Activated T-cell treated with anti-CD3 and anti-CD28 coated beads for 24 hours (primary cell): ENCODE results near the gene KCNH4.
"Not testable (repeated sequence)": the region's sequence is repeated elsewhere in the genome, so short reads cannot be mapped to it uniquely, and the experiment has no call there.

Experiments used
- DNase-seq: peaks from one replicate; pipeline ENCODE4 v3.0.0-alpha.2; 2020; ENCODE audit warnings: low read depth

The KCNH4 gene

DNA sequence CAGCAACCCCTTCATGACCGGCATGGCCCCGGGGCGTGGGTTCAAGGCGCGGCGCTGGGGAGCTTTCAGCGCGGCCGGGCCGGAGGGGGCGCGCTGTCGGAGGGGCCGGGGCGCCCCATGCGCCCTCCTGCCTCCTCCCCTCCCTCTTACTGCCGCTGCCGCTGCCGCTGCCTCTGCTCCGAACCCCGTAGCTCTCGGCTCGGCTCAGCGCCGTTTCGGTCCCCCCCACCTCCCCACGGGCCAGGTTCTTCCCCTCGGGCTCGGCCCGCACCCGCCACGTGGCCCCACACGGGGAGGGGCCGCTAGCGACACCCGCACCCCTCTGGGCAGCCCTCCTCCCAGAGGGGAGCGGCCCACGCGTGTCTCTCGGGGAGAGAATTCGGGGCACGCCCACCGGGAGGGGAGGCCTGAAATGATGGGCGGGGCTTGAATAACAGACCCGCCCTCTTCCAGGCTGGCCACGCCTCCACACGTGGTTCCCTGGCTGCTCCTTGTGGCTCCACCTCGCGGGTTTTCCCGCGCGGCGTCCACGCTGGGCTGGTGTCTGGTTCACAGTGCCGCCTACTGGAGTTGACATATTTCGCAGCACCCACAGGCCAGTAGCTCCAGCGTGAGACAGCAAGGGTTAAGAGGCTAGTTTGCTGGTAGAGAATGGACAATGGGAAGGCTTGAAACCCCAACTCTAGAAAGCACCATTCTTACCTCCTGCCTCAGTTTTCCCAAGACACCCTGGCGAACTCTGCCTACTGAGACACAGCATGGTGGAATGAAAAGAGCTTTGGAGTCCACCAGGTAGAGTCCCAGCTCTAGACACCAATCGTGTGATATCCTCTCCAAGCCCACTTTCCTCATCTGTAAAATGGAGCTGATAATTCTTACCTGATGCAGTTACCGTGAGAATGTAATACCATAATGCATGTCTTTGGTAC, at the start of gene KCNH4:
Gene KCNH4, minus strand, starts transcription at position 221 of the 929 bp plus-strand sequence. Its CDS starts 197 bp downstream, at position 24.
- DNase-seq = peak; percentile 86

- no peak for DNase-seq
These were observed 49.3 kb upstream of the KCNH4 start for GRCh38 chr17:42230225-42230624.

DNA sequence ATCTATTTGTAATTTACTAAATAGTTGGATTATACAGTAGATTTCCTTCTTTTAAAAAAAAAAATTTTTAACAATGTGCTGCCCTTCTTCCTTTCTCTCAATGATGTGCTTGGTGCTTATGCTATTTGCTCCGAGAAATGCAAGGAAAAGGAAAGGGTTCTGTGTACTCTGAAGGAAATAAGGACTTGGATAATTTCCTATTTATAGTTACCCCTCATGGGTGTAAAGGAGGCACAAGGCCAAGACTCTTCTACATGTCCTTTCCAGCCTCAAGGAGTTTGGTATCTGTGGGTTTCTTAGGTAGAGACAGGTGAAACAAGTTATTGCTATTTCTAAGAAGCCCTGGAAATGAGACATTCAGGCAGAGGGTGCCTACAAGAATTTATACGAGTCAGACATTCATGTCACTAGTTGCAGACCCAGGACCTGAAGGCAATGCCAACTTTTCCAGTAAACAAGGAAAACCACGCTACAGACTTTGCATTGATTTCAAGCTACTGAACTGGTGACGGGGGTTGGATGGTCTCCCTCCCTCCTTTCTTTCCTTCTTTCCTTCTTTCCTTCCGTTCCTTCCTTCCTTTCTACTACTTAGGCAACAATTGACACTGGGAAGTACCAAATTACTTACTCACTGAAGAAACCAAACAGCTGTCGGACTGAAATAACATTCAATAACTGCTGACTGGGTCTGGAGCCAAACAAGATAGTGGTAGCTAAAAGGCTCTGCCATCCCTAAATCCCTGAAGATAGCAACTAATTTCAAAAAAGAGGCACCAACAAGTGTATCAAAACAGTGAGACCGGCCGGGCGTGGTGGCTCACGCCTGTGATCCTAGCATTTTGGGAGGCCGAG, 47.1 kb upstream of the KCNH4 start:
- DNase-seq = no peak

DNA sequence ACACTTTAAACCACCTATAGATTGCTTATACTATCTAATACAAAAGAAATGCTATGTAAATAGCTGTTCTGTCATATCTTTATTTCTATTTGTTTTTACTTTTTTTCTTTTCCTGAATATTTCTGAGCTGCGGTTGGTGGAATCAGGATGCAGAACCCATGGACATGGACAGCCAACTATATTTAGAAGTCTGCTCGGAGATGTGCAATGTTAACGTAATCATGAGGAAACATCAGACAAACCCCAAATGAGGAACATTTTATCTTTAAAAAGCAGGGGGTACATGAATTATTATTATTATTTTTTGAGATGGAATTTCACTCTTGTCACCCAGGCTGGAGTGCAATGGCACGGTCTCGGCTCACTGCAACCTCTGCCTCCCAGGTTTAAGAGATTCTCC, 44.7 kb upstream of the KCNH4 start:
- DNase-seq = no peak

DNA sequence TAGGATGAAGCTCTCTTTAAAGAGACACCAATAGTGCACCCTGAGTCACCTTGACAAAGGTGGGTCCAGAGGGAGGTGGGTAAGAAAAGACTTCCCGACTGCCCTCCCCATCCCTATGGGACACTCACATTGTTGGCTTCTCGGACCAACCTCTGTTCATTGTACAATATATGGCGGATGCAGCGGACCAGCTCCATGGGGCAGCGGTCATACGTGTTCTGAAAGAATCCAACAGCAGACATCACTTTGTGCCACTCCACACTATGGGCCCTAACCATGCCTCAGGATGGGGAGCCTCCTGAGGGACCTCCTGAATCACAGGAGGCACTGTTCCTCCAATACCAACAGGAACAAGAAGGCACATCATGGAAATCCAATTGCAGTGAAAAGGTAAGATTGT, 43.7 kb upstream of the KCNH4 start:
- DNase-seq = no peak

DNA sequence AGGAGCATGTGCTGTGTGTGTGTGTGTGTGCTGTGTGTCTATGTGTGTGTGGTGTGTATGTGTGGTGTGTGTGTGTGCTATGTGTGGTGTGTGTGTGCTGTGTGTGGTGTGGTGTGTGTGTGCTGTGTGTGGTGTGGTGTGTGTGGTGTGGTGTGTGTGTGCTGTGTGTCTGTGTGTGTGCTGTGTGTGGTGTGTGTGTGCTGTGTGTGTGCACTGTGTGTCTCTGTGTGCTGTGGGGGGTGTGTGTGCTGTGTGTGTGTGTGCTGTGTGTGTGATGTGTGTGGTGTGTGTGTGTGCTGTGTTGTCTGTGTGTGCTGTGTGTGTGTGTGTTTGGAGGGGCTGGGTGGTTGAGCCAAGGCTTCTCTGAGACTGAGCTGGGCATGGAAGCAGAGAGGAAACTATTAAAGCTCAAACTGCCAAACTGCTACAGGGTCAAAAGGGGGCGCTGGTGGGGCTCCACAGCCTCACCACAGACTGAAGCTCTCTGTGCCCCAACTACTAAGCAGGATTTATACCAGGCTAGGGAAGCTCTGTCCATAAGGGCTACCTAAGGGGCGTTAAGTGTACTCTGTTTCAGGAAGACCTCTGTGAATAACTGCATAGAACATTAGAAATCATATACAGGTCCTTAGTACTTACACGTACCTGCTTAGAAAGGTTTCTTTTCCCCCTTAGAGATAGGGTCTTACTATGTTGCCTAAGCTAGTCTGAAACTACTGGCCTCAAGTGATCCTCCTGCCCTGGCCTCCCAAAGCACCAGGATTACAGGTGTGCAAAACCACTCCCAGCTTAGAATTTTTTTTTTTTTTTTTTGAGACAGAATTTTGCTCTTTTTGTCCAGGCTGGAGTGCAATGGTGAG, 41.2 kb upstream of the KCNH4 start:
- peak; percentile 42 for DNase-seq

GRCh38 chr17:42219280-42219679, 38.3 kb upstream of the KCNH4 start:
- not testable (repeated sequence) for DNase-seq

DNA sequence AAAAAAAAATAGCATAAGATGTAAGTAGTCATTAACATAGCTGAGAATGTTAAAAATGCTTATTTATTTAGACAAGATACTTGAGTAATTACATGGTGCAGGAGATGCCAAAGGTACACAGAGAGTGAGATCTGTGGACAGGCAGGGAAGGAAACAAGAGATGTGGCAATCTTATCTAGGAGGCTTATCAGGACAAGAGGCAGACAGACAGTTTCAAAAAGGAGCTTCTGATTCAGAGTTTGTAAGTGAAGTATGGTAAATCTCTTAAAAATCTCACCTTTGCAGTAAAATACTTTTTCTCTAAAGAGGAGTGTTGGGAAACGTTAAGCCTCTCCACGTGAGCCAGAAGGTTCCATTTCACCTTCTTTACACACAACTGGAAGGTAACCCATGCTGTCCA, 33.2 kb upstream of the KCNH4 start:
- no peak for DNase-seq

GRCh38 chr17:42212382-42212781, 31.4 kb upstream of the KCNH4 start:
- no peak for DNase-seq

DNA sequence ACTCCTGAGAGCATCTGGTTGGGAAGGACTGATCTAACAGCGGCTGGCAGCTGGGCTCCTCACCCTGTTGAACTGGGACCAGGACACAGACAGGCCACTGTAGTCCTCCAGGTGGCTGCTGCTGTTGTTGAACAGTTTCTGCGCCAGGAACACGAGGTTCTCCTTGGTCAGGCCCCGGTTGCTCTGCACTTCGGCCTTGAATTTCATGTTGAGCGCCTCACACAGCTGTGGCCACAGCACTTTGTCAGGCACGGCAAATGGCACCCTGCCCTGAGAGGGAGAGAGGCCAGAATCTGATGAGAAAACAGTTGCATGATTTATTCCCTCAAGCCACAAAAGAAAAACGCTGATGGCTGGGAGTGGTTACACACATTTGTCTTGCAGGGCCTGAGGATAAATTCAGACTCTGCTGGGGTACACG, 31.0 kb upstream of the KCNH4 start:
- DNase-seq = not testable (repeated sequence)

- no peak for DNase-seq
These were observed 29.1 kb upstream of the KCNH4 start for GRCh38 chr17:42210046-42210445.

DNA sequence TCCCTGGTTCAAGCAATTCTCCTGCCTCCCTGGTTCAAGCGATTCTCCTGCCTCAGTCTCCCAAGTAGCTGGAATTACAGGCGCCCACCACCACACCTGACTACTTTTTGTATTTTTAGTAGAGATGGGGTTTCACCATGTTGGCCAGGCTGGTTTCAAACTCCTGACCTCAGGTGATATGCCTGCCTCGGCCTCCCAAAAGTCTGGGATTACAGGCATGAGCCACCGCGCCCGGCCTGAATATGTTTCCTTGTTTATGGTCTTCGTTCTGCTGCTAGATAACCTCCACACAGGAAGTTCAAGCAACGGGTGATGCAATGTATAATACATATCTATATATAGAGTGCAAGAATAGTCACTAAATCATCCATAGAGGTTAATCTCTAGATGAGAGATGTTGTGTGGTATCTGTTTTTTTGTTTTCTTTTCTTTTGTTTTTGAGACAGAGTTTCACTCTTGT, 25.2 kb upstream of the KCNH4 start:
- DNase-seq = not testable (repeated sequence)

DNA sequence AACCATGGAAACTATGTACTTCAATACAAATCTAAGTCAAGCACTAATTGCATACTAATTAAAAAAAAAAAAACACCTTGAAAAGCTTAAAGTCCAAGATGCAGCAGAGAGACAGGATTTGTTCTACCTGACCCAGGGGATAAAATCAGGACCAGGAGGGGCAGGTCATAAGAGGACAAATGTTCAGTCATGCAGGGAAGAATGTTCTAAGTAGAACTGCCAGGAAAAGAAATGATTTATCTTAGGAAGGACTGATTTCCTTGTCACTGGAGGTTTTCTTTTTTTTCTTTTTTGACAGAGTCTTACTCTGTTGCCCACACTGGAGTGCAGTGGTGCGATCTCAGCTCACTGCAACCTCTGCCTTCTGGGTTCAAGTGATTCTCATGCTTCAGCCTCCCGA, 22.4 kb upstream of the KCNH4 start:
- DNase-seq = no peak

GRCh38 chr17:42202696-42203095, 21.8 kb upstream of the KCNH4 start:
- DNase-seq = no peak

DNA sequence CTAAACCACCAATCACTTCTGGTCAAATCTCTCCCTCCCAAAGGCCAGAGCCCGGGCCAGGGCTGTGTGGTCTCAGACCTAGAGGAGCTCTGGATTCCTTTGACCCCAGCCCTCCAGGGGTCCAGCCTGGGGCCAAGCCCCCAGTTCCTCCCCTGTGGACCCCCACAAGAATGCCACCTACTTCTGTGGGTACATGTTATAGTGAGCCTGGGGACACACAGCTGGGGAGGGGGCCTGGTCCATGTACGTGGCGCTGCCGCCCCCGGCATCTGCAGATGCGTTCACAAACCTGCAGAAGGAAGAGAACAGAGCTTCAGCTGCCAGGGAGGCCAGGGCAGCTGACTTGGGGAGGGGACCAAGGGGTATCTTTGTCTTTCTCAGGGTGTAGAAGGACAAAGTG, 21.2 kb upstream of the KCNH4 start:
- no peak for DNase-seq

DNA sequence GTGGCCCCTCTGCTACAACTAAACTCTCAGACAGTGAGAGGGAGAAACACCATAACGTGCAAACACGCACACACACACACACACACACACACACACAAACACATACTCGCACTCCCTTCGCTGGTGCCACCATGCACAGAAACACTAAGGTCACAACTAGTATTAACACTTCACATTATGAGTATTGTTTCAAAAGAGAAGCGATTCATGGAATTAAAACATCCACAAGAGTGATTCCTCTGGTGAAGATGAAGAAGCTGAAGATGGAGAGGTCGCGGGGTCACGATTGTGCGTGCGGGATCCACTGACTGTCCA, 20.5 kb upstream of the KCNH4 start:
- no peak for DNase-seq

- DNase-seq = no peak
These were observed 19.9 kb upstream of the KCNH4 start for GRCh38 chr17:42200706-42201457.

DNA sequence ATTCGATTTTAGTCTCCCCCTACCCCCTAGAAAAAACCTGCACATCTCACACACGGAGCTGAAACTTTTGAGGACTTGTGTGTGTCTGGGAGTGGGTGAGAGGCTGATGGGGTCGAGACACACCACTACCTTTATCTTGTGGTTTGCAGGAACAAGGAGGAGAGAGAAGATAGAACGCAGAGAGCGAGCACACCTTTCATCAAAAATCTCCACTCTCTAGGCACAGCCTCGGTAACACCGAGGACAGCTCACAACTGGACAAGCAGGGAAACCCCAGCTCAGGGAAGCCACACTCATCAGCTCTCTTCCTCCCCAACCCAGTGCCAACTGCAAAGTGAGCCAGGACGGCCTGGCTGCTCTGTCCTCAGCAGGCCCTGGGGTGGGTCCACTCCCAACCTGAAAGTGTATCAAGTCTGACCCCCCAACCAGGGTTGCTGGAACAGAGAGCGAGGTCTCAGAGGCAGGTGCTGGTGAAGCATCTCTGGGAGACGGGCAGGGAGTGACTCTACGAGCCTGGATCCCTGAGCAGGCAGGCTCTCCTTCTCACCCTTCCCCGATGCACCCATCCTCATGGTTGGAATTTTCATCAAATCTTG, 18.6 kb upstream of the KCNH4 start:
- no peak for DNase-seq

- no peak for DNase-seq
These were observed 18.0 kb upstream of the KCNH4 start for GRCh38 chr17:42198897-42199296.

DNA sequence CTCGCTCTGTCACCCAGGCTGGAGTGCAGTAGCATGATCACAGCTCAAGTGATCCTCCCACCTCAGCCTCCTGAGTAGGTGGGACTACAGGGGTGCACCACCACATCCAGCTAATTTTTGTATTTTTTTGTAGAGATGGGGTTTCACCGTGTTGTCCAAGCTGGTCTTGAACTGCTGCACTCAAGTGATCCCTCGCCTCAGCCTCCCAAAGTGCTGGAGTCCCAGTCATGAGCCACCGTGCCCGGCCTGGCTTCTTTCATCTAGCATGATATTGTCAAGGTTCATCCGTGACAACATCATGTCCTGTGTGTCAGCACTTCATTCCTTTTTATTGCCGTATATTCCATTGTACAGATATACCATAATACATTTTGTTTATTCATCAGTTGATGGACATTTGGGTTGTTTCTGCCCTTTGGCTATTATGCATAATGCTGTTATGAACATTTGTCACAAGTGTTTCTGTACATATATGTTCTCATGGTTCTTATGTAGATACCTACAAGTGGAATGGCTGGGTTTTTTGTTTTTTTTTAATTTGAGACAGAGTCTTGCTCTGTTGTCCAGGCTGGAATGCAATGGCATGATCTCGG, 16.7 kb upstream of the KCNH4 start:
- DNase-seq = no peak
